KMS-11 (cell line): Measurements from ENCODE around the gene APBB1IP.

Source experiments
- H2AFZ ChIP-seq: fragments of 200-600 bp; sonication (generic); 2 replicates; pipeline ENCODE4 v1.6.1; 2016; ENCODE audit warnings: antibody characterized with exemption, mixed run types, low read depth
- H3K27ac ChIP-seq: fragments of 200-600 bp; sonication (generic); 2 replicates; pipeline ENCODE4 v1.6.1; 2016; ENCODE audit warnings: mild to moderate bottlenecking, mixed run types
- H3K27me3 ChIP-seq: fragments of 200-600 bp; sonication (generic); 2 replicates; pipeline ENCODE4 v1.6.1; 2017; ENCODE audit warnings: mild to moderate bottlenecking, low read depth, mixed run types, moderate library complexity; ENCODE audit not compliant: insufficient read depth
- H3K36me3 ChIP-seq: fragments of 200-600 bp; sonication (generic); 2 replicates; pipeline ENCODE4 v1.6.1; 2017; ENCODE audit warnings: mild to moderate bottlenecking, mixed run types; ENCODE audit not compliant: insufficient read depth
- H3K4me1 ChIP-seq: fragments of 200-600 bp; sonication (generic); 2 replicates; pipeline ENCODE4 v1.6.1; 2016; ENCODE audit warnings: mild to moderate bottlenecking, low read depth, mixed run types; ENCODE audit not compliant: poor library complexity, severe bottlenecking
- H3K4me2 ChIP-seq: fragments of 200-600 bp; sonication (generic); 2 replicates; pipeline ENCODE4 v1.7.0; 2016; ENCODE audit warnings: mild to moderate bottlenecking, mixed run types
- H3K4me3 ChIP-seq: fragments of 200-600 bp; sonication (generic); IDR thresholded peaks from 2 replicates; pipeline ENCODE4 v1.6.1; 2017; ENCODE audit warnings: low read depth, low read length, mixed read lengths; ENCODE audit not compliant: insufficient read depth
- H3K79me2 ChIP-seq: fragments of 200-600 bp; sonication (generic); 2 replicates; pipeline ENCODE4 v1.6.1; 2016; ENCODE audit warnings: low read depth, mixed run types; ENCODE audit not compliant: insufficient read depth
- H3K9ac ChIP-seq: fragments of 200-600 bp; sonication (generic); 2 replicates; pipeline ENCODE4 v1.6.1; 2016; ENCODE audit warnings: mild to moderate bottlenecking, mixed run types
- H4K20me1 ChIP-seq: fragments of 200-600 bp; sonication (generic); 2 replicates; pipeline ENCODE4 v1.6.1; 2016; ENCODE audit warnings: mild to moderate bottlenecking, mixed run types; ENCODE audit not compliant: insufficient read depth
- CTCF ChIP-seq: fragments of 200-600 bp; sonication (generic); conservative IDR thresholded peaks from 2 replicates; pipeline ENCODE4 v1.6.1; 2017; ENCODE audit warnings: low read depth, mild to moderate bottlenecking, antibody characterized with exemption, low read length, moderate library complexity, mixed read lengths

APBB1IP gene

GRCh38 chr10:26446258-26446657 lies 8.1 kb downstream of the APBB1IP start:
- Histone ChIP-seq H3K9ac (no peak overlapping the region), H4K20me1 (no peaks in the 10 kb centered on the region), H3K36me3 (no peaks in the 10 kb centered on the region), H3K27ac (no peak overlapping the region), H2AFZ (no peak overlapping the region), H3K4me1 (no peaks in the 10 kb centered on the region), H3K4me3 (no peak overlapping the region), H3K79me2 (no peaks in the 10 kb centered on the region), H3K4me2 (no peak overlapping the region), H3K27me3 (no peaks in the 10 kb centered on the region)
- no peak for TF ChIP-seq CTCF

GRCh38 chr10:26448292-26448691 lies 10.2 kb downstream of the APBB1IP start:
- H3K9ac ChIP-seq: no peak overlapping the region
- H2AFZ ChIP-seq: no peak overlapping the region
- H3K27ac ChIP-seq: no peak overlapping the region
- no peaks in the 10 kb centered on the region for H3K36me3 ChIP-seq
- no peaks in the 10 kb centered on the region for H3K79me2 ChIP-seq
- H3K4me1 ChIP-seq: no peaks in the 10 kb centered on the region
- no peak overlapping the region for H3K4me3 ChIP-seq
- no peaks in the 10 kb centered on the region for H3K27me3 ChIP-seq
- no peak overlapping the region for H3K4me2 ChIP-seq
- no peak for TF ChIP-seq CTCF
- H4K20me1 ChIP-seq: no peaks in the 10 kb centered on the region

GRCh38 chr10:26448706-26449435 lies 10.7 kb downstream of the APBB1IP start:
- Histone ChIP-seq H3K9ac (no peak overlapping the region), H3K79me2 (no peaks in the 10 kb centered on the region), H3K27ac (no peak overlapping the region), H3K4me1 (no peaks in the 10 kb centered on the region), H3K36me3 (no peaks in the 10 kb centered on the region), H4K20me1 (no peaks in the 10 kb centered on the region), H3K4me2 (no peak overlapping the region), H3K4me3 (no peak overlapping the region), H3K27me3 (no peaks in the 10 kb centered on the region), H2AFZ (no peak overlapping the region)
- no peak for TF ChIP-seq CTCF

GRCh38 chr10:26449726-26450125 lies 11.6 kb downstream of the APBB1IP start:
- H3K27me3 ChIP-seq: no peaks in the 10 kb centered on the region
- no peak overlapping the region for H3K27ac ChIP-seq
- H3K4me3 ChIP-seq: no peak overlapping the region
- TF ChIP-seq CTCF: no peak
- no peaks in the 10 kb centered on the region for H3K36me3 ChIP-seq
- H3K79me2 ChIP-seq: no peaks in the 10 kb centered on the region
- H3K9ac ChIP-seq: no peak overlapping the region
- no peaks in the 10 kb centered on the region for H3K4me1 ChIP-seq
- no peaks in the 10 kb centered on the region for H4K20me1 ChIP-seq
- H2AFZ ChIP-seq: no peak overlapping the region
- H3K4me2 ChIP-seq: no peak overlapping the region
